K562 (cell line): ENCODE measurements around the gene APLF. TPM values are rescaled to one million over a fixed set of nuclear protein-coding genes. Genes with fewer than 3 reads are reported as not detected.

Experiments
- ATAC-seq: fragments of 200-7000 bp; cut with Tn5 transposase; 3 replicates; pipeline ENCODE4 v1.9.1; 2020; ENCODE audit warnings: moderate library complexity
- BruUV-seq: library from RNA; stranded (reverse); fragments of 400-500 nt; replicated peaks from 2 replicates; lab custom pipeline; 2021; lab: Mats Ljungman, UMichigan
- CTCF ChIA-PET: fragments of 300-600 bp; formaldehyde crosslinking; extraction: SDS; loops from one replicate; lab custom pipeline; 2021; ENCODE audit warnings: low intra/inter-chr PET ratio; lab: Yijun Ruan, JAX
- POLR2A ChIA-PET: fragments of 300-600, 350-650 bp; sonication (Branson Sonifier 250); formaldehyde crosslinking; extraction: SDS; loops from one replicate; lab custom pipeline; 2021; ENCODE audit warnings: antibody characterized with exemption, inconsistent platforms; lab: Yijun Ruan, JAX
- DNase-seq, 4 experiments: peaks; one replicate each; pipeline versions ENCODE4 v3.0.0 to v3.0.0-alpha.2; 2011 to 2018; ENCODE audit warnings: low spot score in 3 of 4, mixed read lengths in 3 of 4; ENCODE audit errors: extremely low read depth in 1 of 4
- FAIRE-seq: peaks from 2 replicates; lab custom pipeline; 2011; peaks lifted over from hg19 to GRCh38; lab: Jason Lieb, UNC
- H2AFZ ChIP-seq: 2 replicates; pipeline ENCODE4 v1.6.0; 2011; ENCODE audit warnings: low read depth, low read length, control low read depth, inconsistent platforms
- H3K27ac ChIP-seq: fragments of 200-600 bp; 3 replicates; pipeline ENCODE4 v1.8.0; 2011; ENCODE audit warnings: low read depth, mild to moderate bottlenecking, control low read depth, inconsistent platforms, low read length, moderate library complexity, mixed read lengths; ENCODE audit errors: extremely low read depth
- H3K27me3 ChIP-seq, 2 experiments: fragments of 300-600 bp in 1 of 2; 2 replicates in 1 of 2; 3 replicates in 1 of 2; pipeline versions ENCODE4 v1.6.0 to v1.8.0; 2011; ENCODE audit warnings: inconsistent platforms in 2 of 2, low read length in 2 of 2, mild to moderate bottlenecking in 1 of 2, mixed read lengths in 1 of 2, moderate library complexity in 1 of 2; ENCODE audit not compliant: control insufficient read depth in 2 of 2, insufficient read depth in 2 of 2
- H3K36me3 ChIP-seq: fragments of 300-600 bp; 3 replicates; pipeline ENCODE4 v1.8.0; 2011; ENCODE audit warnings: mild to moderate bottlenecking, low read length, inconsistent platforms; ENCODE audit not compliant: control insufficient read depth, insufficient read depth
- H3K4me1 ChIP-seq, 2 experiments: fragments of 200-600 bp in 1 of 2; replicated peaks in 1 of 2; 2 replicates in 1 of 2; 3 replicates in 1 of 2; pipeline versions ENCODE4 v1.5.1 to v1.8.0; 2011; ENCODE audit warnings: inconsistent platforms in 2 of 2, low read length in 2 of 2, mild to moderate bottlenecking in 1 of 2, mixed read lengths in 1 of 2, moderate library complexity in 1 of 2; ENCODE audit not compliant: control insufficient read depth in 2 of 2, insufficient read depth in 2 of 2
- H3K4me2 ChIP-seq: 2 replicates; pipeline ENCODE4 v1.6.1; 2011; ENCODE audit warnings: low read length, control low read depth, inconsistent platforms, mixed read lengths; ENCODE audit not compliant: insufficient read depth
- H3K4me3 ChIP-seq: fragments of 200-600 bp; sonication (generic), shearing (Covaris generic); 2 replicates; pipeline ENCODE4 v1.5.1; 2016; ENCODE audit warnings: control low read depth, inconsistent platforms
- H3K79me2 ChIP-seq: fragments of 200-600 bp; 3 replicates; pipeline ENCODE4 v1.8.0; 2011; ENCODE audit warnings: low read length, inconsistent platforms; ENCODE audit not compliant: control insufficient read depth, insufficient read depth
- H3K9ac ChIP-seq, 2 experiments: 2 replicates each; pipeline versions ENCODE4 v1.6.0 to v1.6.1; 2011; ENCODE audit warnings: low read depth in 2 of 2, low read length in 2 of 2, control low read depth in 1 of 2, inconsistent platforms in 1 of 2, mild to moderate bottlenecking in 1 of 2, mixed read lengths in 1 of 2; ENCODE audit not compliant: insufficient read depth in 1 of 2
- H3K9me1 ChIP-seq: one replicate; pipeline ENCODE4 v1.6.0; 2011; ENCODE audit warnings: inconsistent platforms, mild to moderate bottlenecking, low read length, moderate library complexity; ENCODE audit not compliant: control insufficient read depth, insufficient read depth
- H3K9me3 ChIP-seq: replicated peaks from 2 replicates; pipeline ENCODE4 v1.5.1; 2011; ENCODE audit warnings: low read depth, low read length, inconsistent platforms; ENCODE audit not compliant: control insufficient read depth, insufficient read depth
- H4K20me1 ChIP-seq: replicated peaks from 2 replicates; pipeline ENCODE4 v1.6.1; 2011; ENCODE audit warnings: low read length, inconsistent platforms, mixed read lengths; ENCODE audit not compliant: control insufficient read depth, insufficient read depth
- CBFA2T2 ChIP-seq: fragments of 450-650 bp; conservative IDR thresholded peaks from 2 replicates; pipeline ENCODE4 v1.6.1; 2017; ENCODE audit warnings: mild to moderate bottlenecking
- EP400 ChIP-seq: fragments of 450-650 bp; IDR thresholded peaks from 2 replicates; pipeline ENCODE4 v1.6.1; 2017; ENCODE audit warnings: antibody characterized with exemption, mild to moderate bottlenecking, moderate library complexity
- KAT7 ChIP-seq: sonication (generic); formaldehyde crosslinking; IDR thresholded peaks from 2 replicates; pipeline ENCODE4 v1.8.0; 2022; ENCODE audit warnings: missing genetic modification reagents, mild to moderate bottlenecking, borderline replicate concordance
- KDM1A ChIP-seq, 2 experiments: fragments of 450-650 bp; IDR thresholded peaks; 2 replicates each; pipeline ENCODE4 v1.6.1; 2016; ENCODE audit warnings: mild to moderate bottlenecking in 2 of 2
- NEUROD1 ChIP-seq: fragments of 150-350 bp; IDR thresholded peaks from 2 replicates; pipeline ENCODE4 v1.6.1; 2014; ENCODE audit warnings: borderline replicate concordance, low read length, low read depth; ENCODE audit not compliant: partially characterized antibody
- TBL1XR1 ChIP-seq, 2 experiments: IDR thresholded peaks; 2 replicates each; pipeline ENCODE4 v1.6.1; 2012; ENCODE audit warnings: improper control_type of control experiment in 2 of 2, low read length in 2 of 2, mild to moderate bottlenecking in 1 of 2
- XRCC5 ChIP-seq: fragments of 200-400 bp; formaldehyde crosslinking; IDR thresholded peaks from 2 replicates; pipeline ENCODE4 v1.6.1; 2017; ENCODE audit warnings: low read depth, mild to moderate bottlenecking, low read length
- ZFP36 ChIP-seq: fragments of 150-350 bp; IDR thresholded peaks from 2 replicates; pipeline ENCODE4 v1.6.1; 2018; ENCODE audit warnings: low read length, low read depth; ENCODE audit not compliant: partially characterized antibody
- ZKSCAN8 ChIP-seq: fragments of 200-800 bp; sonication (Bioruptor generic); IDR thresholded peaks from 2 replicates; pipeline ENCODE4 v1.6.1; 2016; ENCODE audit warnings: missing genetic modification characterization, missing compliant biosample characterization
- WGBS: fragments of 100-300 bp; shearing (Covaris generic); methylation state at CpG from one replicate; pipeline ENCODE4 v1.1.6; 2016; ENCODE audit warnings: low coverage, mixed read lengths; ENCODE audit not compliant: insufficient coverage; ENCODE audit errors: missing lambda C conversion rate; 5-methylcytosine and 5-hydroxymethylcytosine counted together
- in situ Hi-C: fragments of 300-500 bp; cut with MboI; formaldehyde crosslinking; loops from 4 replicates; pipeline ENCODE4 v1.15.0; 2018; ENCODE audit warnings: inconsistent platforms, mixed read lengths
- intact Hi-C: fragments of 100-400 bp; cut with micrococcal nuclease; formaldehyde crosslinking; loops from 2 replicates; pipeline ENCODE4 v1.14.2; 2022
- polyA plus RNA-seq, 8 experiments: library from polyadenylated mRNA; depleted of rRNA in 4 of 8; stranded (reverse) in 5 of 8; unstranded in 3 of 8; fragments of >200 nt; fragmentation: Nextera tagmentation in 2 of 8; fragmentation: Illumina TruSeq in 1 of 8; extraction: Ambion mirVana in 2 of 8; extraction: Trizol in 1 of 8; gene quantifications; 2 replicates each; pipeline versions ENCODE4 v1.2.1 to v1.2.3, GENCODE V29; 2011 to 2014; ENCODE audit warnings: inconsistent platforms in 1 of 8, missing spikeins in 1 of 8
- total RNA-seq, 7 experiments: library from RNA; depleted of rRNA in 6 of 7; stranded (reverse); fragments of >200 nt in 6 of 7; fragmentation: Illumina TruSeq in 2 of 7; extraction: Trizol in 2 of 7; gene quantifications; 2 replicates each; pipeline versions ENCODE4 v1.2.1 to v1.2.3, GENCODE V29; 2011 to 2021; ENCODE audit warnings: low replicate concordance in 1 of 7
- TF ChIP-seq, protein P1 (sequence below): sonication (generic); IDR thresholded peaks from 2 replicates; pipeline ENCODE4 v1.6.1; 2016

APLF gene
- total and polyA plus RNA-seq, 9 of the 15 experiments (the other 6 are each of a cell fraction or from before 2014, with no cell fraction given), result 0.07 to 1.1 (median 0.71) TPM

GRCh38 chr2:68482296-68482820 lies 15.0 kb downstream of the APLF start:
- BruUV-seq, result no TSS peak
- 53% methylated on average over 2 of the region's 2 CpGs for WGBS
- DNase-seq, result no peak
- TF ChIP-seq TBL1XR1 (IDR thresholded peaks at IDR 0.05; ENCODE audit: low read length in 2 of 2) (no peak), NEUROD1 (no peak), KAT7 (CRISPR knock-in tag) (no peak), ZKSCAN8 (no peak), EP400 (no peak), CBFA2T2 (no peak), ZFP36 (no peak), KDM1A (IDR thresholded peaks at IDR 0.05) (no peak), XRCC5 (no peak)
- TF ChIP-seq, protein P1, sequence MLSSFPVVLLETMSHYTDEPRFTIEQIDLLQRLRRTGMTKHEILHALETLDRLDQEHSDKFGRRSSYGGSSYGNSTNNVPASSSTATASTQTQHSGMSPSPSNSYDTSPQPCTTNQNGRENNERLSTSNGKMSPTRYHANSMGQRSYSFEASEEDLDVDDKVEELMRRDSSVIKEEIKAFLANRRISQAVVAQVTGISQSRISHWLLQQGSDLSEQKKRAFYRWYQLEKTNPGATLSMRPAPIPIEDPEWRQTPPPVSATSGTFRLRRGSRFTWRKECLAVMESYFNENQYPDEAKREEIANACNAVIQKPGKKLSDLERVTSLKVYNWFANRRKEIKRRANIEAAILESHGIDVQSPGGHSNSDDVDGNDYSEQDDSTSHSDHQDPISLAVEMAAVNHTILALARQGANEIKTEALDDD, result no peak
- Histone ChIP-seq H3K27ac (no peak overlapping the region), H3K4me2 (no peak overlapping the region), H3K4me1 (peaks cover 0 to 3% of the 10 kb centered on the region in 2 experiments; a peak in 3 of 5 replicates), H3K9me1 (no peaks in the 10 kb centered on the region), H2AFZ (no peak overlapping the region), H3K79me2 (no peaks in the 10 kb centered on the region), H3K9me3 (no peaks in the 10 kb centered on the region), H4K20me1 (no peaks in the 10 kb centered on the region), H3K9ac (no peak overlapping the region), H3K27me3 (no peaks in the 10 kb centered on the region), H3K4me3 (no peak overlapping the region), H3K36me3 (no peaks in the 10 kb centered on the region)
- no peak for FAIRE-seq
- intact Hi-C loops (no loop called here), in situ Hi-C loops (loop anchor here (10.0 to 25.0 kb wide), 2 partner anchors 155 to 222 kb away; partner anchors contain the start of gene PROKR1)
- POLR2A ChIA-PET, result interaction anchor here (0.7 kb wide), 1 partner anchor 954 kb away, joined by 3 read pairs; no protein-coding TSS in a partner anchor
- CTCF ChIA-PET, result interaction anchor here (0.5 kb wide), 1 partner anchor 162 kb away, joined by 3 read pairs; no protein-coding TSS in a partner anchor
- no peak for ATAC-seq
